ENCODE results near the gene PRICKLE4. TPM values are rescaled to one million over a fixed set of nuclear protein-coding genes. Genes with fewer than 3 reads are reported as not detected.
"Not testable (repeated sequence)": the region's sequence is repeated elsewhere in the genome, so short reads cannot be mapped to it uniquely, and the experiment has no call there.

The PRICKLE4 gene
- total RNA-seq, 1 donor from 2014 or later: 0.41 TPM

DNA sequence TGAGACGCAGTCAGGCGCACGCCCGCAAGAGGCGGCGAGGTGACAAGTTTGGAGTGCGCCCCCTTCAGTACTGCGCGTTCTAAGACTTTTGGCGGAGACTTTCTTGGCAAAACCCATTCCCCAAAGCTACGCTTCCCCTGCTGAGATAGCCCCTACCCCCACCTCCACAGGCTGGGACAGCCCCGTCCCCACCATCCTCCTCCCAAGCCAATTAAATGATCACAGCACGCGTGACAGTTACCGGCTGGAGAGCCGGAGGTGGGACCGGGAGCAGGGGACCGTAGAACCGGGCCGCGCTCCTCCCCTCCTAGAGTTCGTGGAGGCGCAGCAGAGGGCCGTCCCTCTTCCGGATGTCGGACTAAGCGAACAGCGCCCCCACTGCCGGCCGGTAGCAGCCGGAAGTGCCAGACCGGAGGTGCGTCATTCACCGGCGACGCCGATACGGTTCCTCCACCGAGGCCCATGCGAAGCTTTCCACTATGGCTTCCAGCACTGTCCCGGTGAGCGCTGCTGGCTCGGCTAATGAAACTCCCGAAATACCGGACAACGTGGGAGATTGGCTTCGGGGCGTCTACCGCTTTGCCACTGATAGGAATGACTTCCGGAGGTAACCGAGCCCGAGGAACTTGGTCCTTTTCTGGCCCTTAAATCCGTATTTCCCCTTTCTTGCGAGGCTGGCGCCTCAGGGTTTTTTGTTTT lies 6.8 kb downstream of the PRICKLE4 start, which contains the start of gene TOMM6:
TOMM6 (plus strand) TSS at position 476 of the 699 bp plus-strand sequence; CDS start at position 480, 4 bp downstream.
- DNase-seq (ENCODE audit: low spot score in 2 of 2): peak; percentile 89 to 90
- FAIRE-seq: no peak

DNA sequence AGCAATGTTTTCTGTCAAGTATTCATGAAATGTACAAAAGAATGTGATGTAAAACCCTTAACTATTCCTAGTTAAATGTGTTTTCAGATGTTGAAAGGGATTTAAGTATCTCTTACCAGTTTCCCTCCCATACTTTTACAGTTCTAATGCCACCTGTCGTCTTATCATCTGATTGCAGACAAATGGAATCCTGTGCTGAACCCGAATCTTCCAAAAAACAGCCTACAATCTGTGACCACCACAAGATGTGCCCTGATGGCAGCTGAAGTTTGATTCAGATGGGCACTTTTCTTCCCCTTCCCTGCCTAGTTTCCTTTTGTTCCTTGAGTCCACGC lies 8.8 kb downstream of the PRICKLE4 start:
- no peak for FAIRE-seq

DNA sequence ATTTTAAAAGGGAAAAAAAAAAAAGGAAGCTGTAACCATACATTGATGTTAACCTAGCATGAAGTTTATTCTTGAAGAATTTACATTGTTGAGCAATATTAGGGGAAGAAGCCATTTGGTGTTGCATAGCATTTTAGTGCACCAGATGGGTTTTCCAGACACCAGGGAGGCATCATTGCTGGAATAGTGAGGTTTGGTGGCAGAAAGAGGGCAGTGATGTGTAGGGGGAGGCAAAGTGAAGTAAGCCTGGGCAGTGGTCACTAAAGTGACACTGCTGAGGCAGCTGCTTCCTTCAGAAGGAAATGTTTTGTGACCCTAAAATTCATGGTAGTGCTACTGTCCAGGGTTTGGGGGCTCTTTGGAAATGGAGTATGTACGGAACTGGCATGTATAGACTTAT lies 9.5 kb downstream of the PRICKLE4 start:
- no peak for FAIRE-seq

More for the DNA sequence above, 8.8 kb downstream of the PRICKLE4 start:
- DNase-seq (ENCODE audit: low spot score in 2 of 2): no peak

DNA sequence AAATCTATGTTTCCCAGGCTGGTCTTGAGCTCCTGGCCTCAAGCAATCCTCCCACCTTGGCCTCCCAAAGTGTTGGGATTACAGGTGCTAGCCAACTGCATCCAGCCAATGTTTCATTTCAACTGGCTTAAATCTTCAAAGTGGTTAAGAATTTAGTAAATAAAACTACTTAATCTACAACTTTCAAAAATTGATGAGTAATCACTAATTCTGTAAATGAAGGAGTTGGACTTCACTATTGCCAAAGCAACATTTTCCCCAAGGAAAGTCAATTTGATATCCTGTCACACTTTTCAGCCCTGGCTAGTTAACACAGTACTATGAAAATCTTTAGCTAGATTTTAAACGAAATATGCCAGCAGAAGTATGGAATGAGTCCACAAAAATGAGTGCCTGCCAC lies 10.7 kb downstream of the PRICKLE4 start:
- FAIRE-seq (no peak), DNase-seq (ENCODE audit: low spot score in 2 of 2) (no peak)

More for the DNA sequence above, 9.5 kb downstream of the PRICKLE4 start:
- no peak for DNase-seq (ENCODE audit: low spot score in 2 of 2)

DNA sequence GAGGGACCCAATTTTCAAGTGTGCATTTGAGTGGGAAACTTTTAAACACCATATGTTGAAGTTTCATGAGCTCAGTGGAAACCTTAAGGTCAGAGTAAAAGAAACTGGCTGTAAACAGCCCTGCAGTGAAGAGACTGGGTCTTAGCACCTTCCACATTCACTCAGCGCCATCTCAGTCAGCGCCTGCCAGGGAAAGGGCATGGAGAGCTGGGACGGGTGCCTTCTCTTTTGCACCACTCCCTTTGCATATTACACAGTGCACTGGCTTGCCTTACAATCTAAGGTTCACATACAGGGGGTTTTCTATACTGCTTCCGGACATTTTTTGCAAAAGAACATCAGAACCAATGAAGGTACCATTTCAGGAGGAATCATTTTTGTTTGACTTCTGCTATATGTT lies 11.4 kb downstream of the PRICKLE4 start:
- no peak for DNase-seq (ENCODE audit: low spot score in 2 of 2)
- no peak for FAIRE-seq

DNA sequence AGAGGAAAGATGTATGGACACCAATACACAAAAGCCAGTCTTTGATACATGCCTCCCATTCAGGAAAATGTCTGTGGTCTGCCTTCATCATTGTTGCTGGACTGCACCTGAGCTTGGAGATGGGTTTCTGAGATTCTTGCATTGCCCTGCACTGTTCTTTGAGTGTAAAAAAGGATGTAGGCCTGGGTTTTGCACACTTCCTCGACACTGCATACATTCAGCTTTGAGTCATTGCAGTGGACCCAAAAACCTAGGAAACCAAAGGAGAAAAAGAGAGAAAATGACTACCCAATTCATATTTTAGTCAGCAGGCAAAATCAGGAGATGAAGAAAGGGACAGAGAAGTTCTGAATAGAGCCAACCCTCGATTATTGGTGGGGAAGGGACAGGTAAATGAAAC lies 15.9 kb downstream of the PRICKLE4 start:
- FAIRE-seq (no peak), DNase-seq (ENCODE audit: low spot score in 2 of 2) (no peak)

DNA sequence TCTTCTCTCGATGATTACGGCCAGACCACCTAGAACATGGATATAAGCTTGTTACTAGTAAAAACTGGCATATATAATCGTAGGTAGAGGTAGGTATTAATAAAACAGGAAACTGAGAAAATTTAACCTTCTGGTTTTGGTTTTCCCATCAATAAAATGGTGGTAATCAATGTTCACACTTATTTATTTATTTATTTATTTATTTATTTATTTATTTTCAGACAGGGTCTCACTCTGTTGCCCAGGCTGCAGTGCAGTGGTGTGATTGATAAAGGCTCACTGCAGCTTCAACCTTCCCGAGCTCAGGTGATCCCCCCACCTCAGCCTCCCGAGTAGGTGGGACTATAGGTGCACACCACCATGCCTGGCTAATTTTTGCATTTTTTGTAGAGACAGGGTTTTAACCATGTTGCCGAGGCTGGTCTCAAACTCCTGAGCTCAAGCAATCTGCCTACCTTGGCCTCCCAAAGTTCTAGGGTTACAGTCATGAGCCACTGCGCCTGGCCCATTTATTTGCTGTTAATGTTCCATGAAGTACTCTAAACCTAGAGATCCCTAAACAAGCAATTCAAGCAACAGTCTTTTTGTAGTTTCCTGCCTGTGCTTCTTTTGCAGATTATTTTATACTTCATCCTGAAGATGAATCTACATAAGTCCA lies 18.4 kb downstream of the PRICKLE4 start:
- FAIRE-seq: no peak
- no peak for DNase-seq (ENCODE audit: low spot score in 2 of 2)

DNA sequence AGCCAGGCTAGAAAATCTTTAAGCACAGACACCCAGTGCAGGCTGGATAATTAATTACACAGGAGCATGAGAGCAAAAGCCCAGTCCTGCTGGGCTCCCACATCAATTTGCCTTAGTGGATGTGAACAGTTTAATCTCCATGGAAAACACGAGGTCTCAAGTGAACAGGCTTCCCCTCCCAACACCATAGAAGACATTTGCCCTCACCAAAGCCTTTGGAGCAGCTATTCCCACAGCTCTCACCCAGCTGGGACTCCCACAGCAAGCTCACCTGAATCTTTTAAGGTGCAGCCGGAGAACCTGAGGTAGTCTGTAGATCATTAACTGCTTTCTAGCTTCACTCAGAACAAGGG lies 19.0 kb downstream of the PRICKLE4 start:
- FAIRE-seq (no peak), DNase-seq (ENCODE audit: low spot score in 2 of 2) (no peak)

DNA sequence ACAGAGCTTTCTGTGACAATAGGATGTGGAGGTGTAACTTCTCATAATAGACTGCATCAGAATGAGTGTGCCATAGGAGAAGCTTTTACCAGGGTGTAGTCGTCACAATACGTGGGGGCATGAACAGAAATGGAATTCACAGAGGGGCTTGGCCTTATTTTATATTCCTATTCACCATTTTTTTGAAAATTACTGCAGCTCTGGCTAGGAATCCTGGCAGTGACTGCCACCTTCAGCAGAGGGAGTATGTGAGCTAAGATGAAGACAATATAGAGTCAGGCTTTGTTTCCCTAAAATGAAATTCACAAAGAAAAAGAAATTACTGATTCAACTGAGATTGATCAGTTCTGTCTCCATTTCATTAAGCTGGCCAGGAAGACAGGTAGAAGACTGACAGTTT lies 20.8 kb downstream of the PRICKLE4 start:
- no peak for DNase-seq (ENCODE audit: low spot score in 2 of 2)
- FAIRE-seq: no peak

DNA sequence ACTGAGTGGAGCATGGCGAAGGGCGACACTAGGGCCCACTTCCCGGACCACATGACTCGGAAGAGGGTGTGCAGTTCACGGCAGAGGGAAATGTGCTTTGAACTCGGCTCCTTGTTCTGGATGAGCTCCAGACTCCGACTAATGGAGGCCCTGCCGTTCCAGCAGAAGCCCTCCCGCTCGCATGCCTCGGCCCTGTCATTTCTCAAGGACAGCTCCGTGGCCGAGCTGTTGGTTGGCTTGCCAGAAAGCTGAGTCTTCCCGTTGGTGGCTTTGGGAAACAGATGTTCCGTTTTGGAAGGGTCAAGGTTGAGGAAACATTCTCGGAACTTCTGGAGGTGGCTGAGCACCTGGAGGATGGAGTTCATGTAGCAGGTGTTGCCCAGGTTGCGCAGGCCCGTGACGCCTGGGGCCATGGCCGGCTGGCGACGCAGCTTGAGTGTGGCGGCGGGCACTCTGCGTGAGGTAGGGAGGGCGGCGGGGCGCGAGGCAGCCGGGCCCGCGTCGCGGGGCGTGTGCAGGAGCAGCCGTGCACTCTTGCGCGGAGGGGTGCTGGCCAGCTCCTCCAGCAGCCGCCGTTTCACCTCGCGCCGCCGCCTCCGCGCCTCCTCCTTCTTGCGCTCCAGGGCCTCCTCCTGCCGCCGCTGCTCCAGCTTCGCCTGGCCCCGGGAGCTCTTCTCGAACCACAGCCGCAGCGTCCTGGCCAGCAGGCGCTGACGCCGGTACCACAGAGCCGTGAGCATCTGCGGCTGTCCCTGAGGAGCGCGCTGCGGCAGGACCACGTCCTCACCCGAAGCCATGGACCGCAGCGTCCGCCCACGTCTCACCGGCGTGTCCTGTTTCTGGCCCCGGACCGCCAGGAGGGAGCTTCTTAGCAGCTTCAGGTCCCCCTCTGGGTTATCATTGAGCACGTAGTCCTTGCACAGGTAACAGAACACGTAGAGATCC lies 25.5 kb downstream of the PRICKLE4 start:
- DNase-seq (ENCODE audit: low spot score in 2 of 2) (no peak), FAIRE-seq (no peak)

DNA sequence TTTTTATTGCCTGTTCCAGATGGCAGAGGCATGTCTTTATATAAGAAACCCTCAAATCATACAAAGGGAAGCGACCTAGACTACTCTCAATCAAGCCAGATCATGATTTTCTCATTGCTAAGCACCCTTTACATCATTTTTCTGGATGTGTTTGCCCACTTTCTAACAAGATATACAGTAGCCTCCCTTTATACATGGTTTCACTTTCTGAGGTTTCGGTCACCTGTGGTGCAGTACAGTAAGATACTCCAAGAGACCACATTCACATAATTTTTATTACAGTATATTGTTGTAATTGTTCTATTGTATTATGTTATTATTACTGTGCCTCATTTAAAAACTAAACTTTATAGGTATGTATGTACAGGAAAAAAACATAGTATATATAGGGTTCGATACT lies 30.5 kb downstream of the PRICKLE4 start:
- no peak for FAIRE-seq
- DNase-seq (ENCODE audit: low spot score in 2 of 2): no peak

DNA sequence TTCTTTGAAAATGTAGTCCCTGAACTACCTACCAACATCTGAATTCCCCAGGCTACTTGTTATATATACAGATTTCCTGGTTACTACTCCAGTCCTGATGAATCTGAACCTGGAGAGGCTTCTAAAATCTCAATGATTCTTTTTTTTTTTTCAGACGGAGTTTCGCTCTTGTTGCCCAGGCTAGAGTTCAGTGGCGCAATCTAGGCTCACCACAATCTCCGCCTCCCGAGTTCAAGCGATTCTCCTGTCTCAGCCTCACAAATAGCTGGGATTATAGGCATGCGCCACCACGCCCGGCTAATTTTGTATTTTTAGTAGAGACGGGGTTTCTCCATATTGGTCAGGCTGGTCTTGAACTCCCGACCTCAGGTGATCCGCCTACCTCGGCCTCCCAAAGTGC lies 31.4 kb downstream of the PRICKLE4 start:
- not testable (repeated sequence) for FAIRE-seq; DNase-seq (ENCODE audit: low spot score in 2 of 2)

DNA sequence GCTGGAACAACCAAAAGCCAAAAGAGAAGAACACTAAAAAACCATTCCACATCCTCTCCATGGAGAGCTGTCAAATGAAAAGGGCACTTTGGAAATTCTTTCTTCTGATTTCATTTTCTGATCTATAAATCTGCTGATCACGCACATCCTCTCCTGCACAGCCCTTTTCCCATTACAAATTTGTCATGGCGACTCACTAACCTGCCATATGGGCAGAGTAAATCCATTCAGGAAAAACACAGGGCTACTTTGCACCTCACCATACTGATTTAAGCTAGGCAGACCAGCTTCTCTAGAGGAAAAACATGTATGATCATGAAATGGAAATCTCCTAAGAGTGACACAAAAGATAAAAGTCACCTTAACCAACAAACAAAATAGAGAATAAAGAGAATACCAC lies 32.9 kb downstream of the PRICKLE4 start:
- DNase-seq (ENCODE audit: low spot score in 2 of 2): no peak
- FAIRE-seq: no peak

DNA sequence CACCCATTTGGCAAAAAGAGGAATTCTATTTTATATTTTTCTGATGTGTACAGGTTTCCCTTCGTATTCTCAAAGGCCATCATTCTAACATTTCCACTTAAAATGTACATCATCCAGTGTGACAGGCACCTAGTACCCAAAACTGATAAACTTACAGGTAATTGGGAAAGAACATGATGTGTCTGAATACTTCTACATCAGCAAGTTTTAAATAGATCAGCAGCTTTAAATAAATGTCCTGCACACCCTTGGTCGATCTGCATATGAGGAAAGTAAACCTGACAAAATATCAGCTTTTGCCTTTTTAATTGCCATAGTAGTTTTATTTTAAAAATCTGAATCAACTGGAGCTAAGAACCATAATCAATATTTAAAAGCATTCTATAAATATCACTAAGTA lies 33.4 kb downstream of the PRICKLE4 start:
- DNase-seq (ENCODE audit: low spot score in 2 of 2) (no peak), FAIRE-seq (no peak)

DNA sequence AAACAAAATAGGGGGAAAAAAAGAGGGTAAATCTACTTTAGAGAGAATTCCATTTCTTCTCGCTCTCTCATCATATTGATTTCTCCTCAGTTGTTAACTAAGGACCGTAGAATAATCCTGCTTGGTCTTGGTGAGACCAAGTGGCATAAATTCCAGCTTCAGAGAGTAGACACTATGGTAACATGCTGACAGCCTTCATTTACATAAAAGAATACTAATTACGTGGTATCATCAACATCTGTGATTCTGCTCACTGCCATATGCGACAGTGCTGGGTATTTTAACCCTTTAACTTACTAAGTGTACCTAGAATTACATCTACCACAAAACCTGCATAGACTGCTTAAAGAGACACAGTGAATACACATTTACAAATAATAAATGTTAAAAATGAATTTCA lies 34.0 kb downstream of the PRICKLE4 start:
- DNase-seq (ENCODE audit: low spot score in 2 of 2) (no peak), FAIRE-seq (no peak)

DNA sequence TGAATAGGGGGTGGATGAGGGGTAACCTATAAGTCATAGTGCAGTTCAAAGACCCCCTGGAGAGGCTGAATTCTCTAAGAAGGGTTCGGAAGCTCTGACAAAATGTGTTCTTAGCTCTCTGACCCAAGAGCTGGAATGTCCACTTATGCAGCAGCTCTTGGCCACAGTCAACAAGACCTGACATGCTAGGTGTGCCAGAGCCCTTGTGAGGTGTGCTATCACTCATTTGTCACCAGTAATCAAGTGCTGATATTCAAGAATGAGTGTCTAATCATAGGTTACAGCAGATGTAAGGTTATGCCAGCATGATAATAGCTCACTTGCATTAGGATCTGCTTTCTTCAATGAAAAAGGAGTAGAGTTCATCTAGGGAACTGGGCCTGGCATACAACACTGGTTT lies 35.0 kb downstream of the PRICKLE4 start:
- DNase-seq (ENCODE audit: low spot score in 2 of 2) (no peak), FAIRE-seq (no peak)

DNA sequence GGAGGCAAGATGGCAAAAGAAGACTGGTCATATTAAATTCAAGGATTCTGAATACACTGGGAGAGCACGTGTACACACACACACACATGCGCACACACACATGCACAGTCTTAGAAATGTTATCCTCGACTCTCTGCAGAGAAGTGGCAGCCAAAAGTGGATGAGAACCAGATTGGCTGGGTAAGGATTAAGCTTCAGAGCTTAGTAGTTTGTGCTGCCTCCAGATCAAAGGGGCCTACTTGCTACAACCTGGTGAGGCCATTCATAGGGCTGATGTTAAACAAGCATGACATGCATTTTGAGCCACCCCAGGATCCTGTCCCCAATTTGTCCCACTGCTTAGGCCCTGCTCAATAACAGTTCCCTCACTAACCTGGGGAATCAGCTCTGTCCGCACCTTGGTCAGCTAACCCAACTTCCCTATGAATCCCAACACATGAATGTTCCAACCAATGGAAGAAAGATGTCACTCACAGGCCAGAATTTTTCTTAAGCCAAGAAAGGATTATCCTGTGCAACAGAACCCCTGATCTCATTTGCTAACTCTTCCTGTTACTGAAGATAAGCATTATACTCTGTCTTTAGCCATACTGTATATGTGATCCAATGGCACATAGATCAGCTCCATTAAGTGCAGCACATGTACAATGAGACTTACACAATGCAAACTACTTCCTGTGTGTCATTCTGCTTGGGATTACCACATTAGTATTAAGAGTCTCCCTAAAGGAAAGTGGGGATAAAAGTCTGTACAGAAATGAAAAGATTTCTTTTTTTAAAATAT lies 37.9 kb downstream of the PRICKLE4 start:
- DNase-seq (ENCODE audit: low spot score in 2 of 2) (no peak), FAIRE-seq (no peak)

DNA sequence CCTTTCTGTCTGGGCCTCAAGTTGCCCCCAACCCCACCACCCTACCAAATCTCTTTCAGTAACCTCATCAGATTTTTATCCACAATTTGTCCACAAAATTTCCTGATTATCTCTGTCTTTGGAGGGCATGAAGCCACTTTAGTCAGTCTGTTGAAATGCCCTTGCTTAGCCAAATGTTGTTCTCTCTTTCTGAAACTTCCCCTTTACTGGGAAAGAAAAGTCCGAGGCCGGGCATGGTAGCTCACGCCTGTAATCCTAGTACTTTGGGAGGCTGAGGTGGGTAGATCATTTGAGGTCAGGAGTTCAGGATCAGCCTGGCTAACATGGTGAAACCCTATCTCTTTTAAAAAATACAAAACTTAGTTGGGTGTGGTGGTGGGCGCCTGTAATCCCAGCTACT lies 40.7 kb downstream of the PRICKLE4 start:
- FAIRE-seq (no peak), DNase-seq (ENCODE audit: low spot score in 2 of 2) (no peak)

DNA sequence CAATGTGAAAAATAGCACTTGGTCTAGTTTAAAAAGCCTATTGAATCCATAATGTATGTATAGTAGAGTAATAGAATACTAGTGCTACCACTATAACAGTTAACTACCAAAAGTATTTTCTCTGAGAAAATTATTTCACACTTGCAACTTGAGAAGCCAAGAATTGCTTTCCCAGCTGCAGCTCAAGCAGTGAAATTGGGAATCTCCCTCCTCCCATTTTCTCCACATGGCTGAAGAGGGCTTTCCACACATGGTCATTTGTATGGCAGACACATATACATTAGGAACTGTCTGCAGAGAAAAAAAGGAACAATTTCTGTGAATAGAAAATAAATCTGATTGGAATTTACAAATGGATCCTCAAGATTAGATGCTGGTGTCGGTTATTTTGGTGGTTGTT lies 41.4 kb downstream of the PRICKLE4 start:
- DNase-seq (ENCODE audit: low spot score in 2 of 2) (no peak), FAIRE-seq (no peak)

DNA sequence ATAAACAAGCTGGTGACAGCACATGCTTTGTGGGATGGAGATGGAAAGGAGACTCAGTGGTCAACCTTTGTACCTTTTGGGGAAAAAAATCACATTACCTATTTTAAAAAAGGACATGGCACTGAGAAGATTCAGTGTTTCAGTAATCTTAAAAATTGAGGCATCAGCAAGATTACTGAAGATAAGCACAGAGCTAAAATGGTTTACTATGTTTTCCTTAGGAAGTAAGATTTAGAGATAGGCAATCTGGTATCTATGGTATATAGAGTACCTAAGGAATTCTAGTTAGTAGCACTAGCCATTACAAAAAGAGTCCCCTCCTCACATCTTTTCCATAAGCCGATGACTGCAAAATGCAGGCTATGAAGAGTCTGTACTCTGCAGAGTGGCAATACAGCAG lies 42.6 kb downstream of the PRICKLE4 start:
- DNase-seq (ENCODE audit: low spot score in 2 of 2): no peak
- no peak for FAIRE-seq

All from frontal cortex (tissue), 4 donors.